Right lobe of liver (tissue), 6 donors: ENCODE results near the gene PRR29. TPM values are rescaled to one million over a fixed set of nuclear protein-coding genes. Genes with fewer than 3 reads are reported as not detected.
A peak's percentile ranks its signal among the peaks of the same experiment; 100 is the strongest.

Experiments used
- ATAC-seq, 4 donors: fragments of 200-7000 bp; cut with Tn5 transposase; one replicate each; pipeline ENCODE4 v1.9.1; 2020; ENCODE audit warnings: mild to moderate bottlenecking in 4 of 4, moderate library complexity in 4 of 4
- DNase-seq, 3 donors: peaks; one replicate each; pipeline ENCODE4 v3.0.0-alpha.2; 2020
- H3K27ac ChIP-seq, 3 donors: fragments of 200-600 bp; one replicate each; pipeline ENCODE4 v1.8.0; 2022
- H3K27me3 ChIP-seq, 2 donors: fragments of 200-600 bp; one replicate each; pipeline ENCODE4 v1.8.0; 2022
- H3K36me3 ChIP-seq, 4 donors: fragments of 200-600 bp; sonication (generic) in 1 of 4; one replicate each; pipeline versions ENCODE4 v1.5.1 to v1.8.0; 2017 to 2022; ENCODE audit warnings: control low read depth in 1 of 4
- H3K4me1 ChIP-seq, 4 donors: fragments of 200-600 bp; sonication (generic) in 1 of 4; one replicate each; pipeline versions ENCODE4 v1.5.1 to v1.8.0; 2017 to 2022; ENCODE audit warnings: control low read depth in 1 of 4
- H3K4me3 ChIP-seq, 3 donors: fragments of 200-600 bp; one replicate each; pipeline ENCODE4 v1.8.0; 2022
- H3K9me3 ChIP-seq, 4 donors: fragments of 200-600 bp; sonication (generic) in 1 of 4; one replicate each; pipeline versions ENCODE4 v1.5.1 to v1.8.0; 2017 to 2022; ENCODE audit warnings: control low read depth in 1 of 4
- CTCF ChIP-seq, 4 donors: fragments of 200-600 bp in 3 of 4; fragments of 450-650 bp in 1 of 4; IDR thresholded peaks; one replicate each; pipeline versions ENCODE4 v1.5.1 to v1.8.0; 2016 to 2022; ENCODE audit warnings: antibody characterized with exemption in 4 of 4, mild to moderate bottlenecking in 2 of 4
- POLR2A ChIP-seq: fragments of 450-650 bp; IDR thresholded peaks from one replicate; pipeline ENCODE4 v1.6.1; 2017; ENCODE audit warnings: antibody characterized with exemption, mild to moderate bottlenecking
- WGBS: methylation state at CpG from one replicate; pipeline ENCODE4 v1.1.6; 2018; ENCODE audit warnings: low coverage, low lambda C conversion rate; ENCODE audit not compliant: insufficient coverage; ENCODE audit errors: missing lambda C conversion rate; 5-methylcytosine and 5-hydroxymethylcytosine counted together
- intact Hi-C, 2 donors: fragments of 100-400 bp; cut with DNase I; formaldehyde crosslinking; loops; one replicate each; pipeline versions ENCODE4 v1.11.2 to v1.14.1; 2022
- total RNA-seq, 6 experiments: library from RNA; depleted of rRNA in 2 of 6; stranded (reverse); fragments of >200 nt in 2 of 6; fragmentation: NEBNext Ultra II Directional in 3 of 6; extraction: Animal tissue kit (Norgen Biotek cat#: 25700) in 3 of 6; gene quantifications; one replicate each; pipeline versions ENCODE4 v1.1.0 to v1.2.4, GENCODE V29; 2016 to 2023
- donor health status: DM: no; HTN: yes; CAD: no.
- donor health status: DM: no; HTN: no; CAD: no.
- donor health status: DM: no; HTN: no; CAD: no.
- donor health status: DM: no; HTN: yes; CAD: no.
- donor health status: DM: no; HTN: yes; CAD: no.

The PRR29 gene
- total RNA-seq, 6 experiments from 2014 or later: 0.07 to 0.33 (median 0.12) TPM; not detected in 3

- no peak within 1 kb of the TSS for H3K4me3 ChIP-seq
- no peak within 1 kb of the TSS for H3K27ac ChIP-seq
- H3K9me3 ChIP-seq: no peaks in the 10 kb centered on the region
- 83% methylated on average over 1 of the region's 14 CpGs for WGBS
- intact Hi-C loops: no loop called here
- no peaks in the 10 kb centered on the region for H3K4me1 ChIP-seq
- TF ChIP-seq CTCF (IDR thresholded peaks at IDR 0.05): no peak
- no peak for TF ChIP-seq POLR2A
- DNase-seq (no peak), ATAC-seq (peak in 1 of 4 donors; percentile 14)
- H3K36me3 ChIP-seq: no peaks in the 10 kb centered on the region
- H3K27me3 ChIP-seq: no peaks in the 10 kb centered on the region
Measured at GRCh38 chr17:63972796-63973195, 25.4 kb upstream of the PRR29 start, which contains the start of gene SCN4A. TSS of gene SCN4A (minus strand) at chr17:63972918. CDS start at chr17:63972841, 77 bp downstream.

- Histone ChIP-seq H3K27ac (no peak overlapping the region), H3K4me1 (no peaks in the 10 kb centered on the region), H3K27me3 (no peaks in the 10 kb centered on the region), H3K4me3 (no peak overlapping the region), H3K9me3 (no peaks in the 10 kb centered on the region), H3K36me3 (no peaks in the 10 kb centered on the region)
- DNase-seq: no peak
- 84% methylated on average over 5 of the region's 6 CpGs for WGBS
- intact Hi-C loops: no loop called here
- TF ChIP-seq POLR2A: no peak
- TF ChIP-seq CTCF (IDR thresholded peaks at IDR 0.05): no peak
- ATAC-seq: no peak
Measured at GRCh38 chr17:63973247-63973646, 24.9 kb upstream of the PRR29 start.

- Histone ChIP-seq H3K27me3 (no peaks in the 10 kb centered on the region), H3K4me3 (no peak overlapping the region), H3K4me1 (no peaks in the 10 kb centered on the region), H3K36me3 (no peaks in the 10 kb centered on the region), H3K27ac (no peak overlapping the region), H3K9me3 (no peaks in the 10 kb centered on the region)
- ATAC-seq (peak in 1 of 4 donors; percentile 23), DNase-seq (no peak)
- TF ChIP-seq POLR2A (no peak), CTCF (IDR thresholded peaks at IDR 0.05) (no peak)
- WGBS: 57% methylated on average over 1 of the region's 12 CpGs
- intact Hi-C loops: no loop called here
Measured at GRCh38 chr17:63973930-63974593, 24.1 kb upstream of the PRR29 start.

GRCh38 chr17:63974594-63975192, 23.5 kb upstream of the PRR29 start:
- no peak for DNase-seq
- 64% methylated on average over 10 of the region's 10 CpGs for WGBS
- TF ChIP-seq CTCF (IDR thresholded peaks at IDR 0.05) (no peak), POLR2A (no peak)
- no peaks in the 10 kb centered on the region for H3K36me3 ChIP-seq
- H3K4me3 ChIP-seq: no peak overlapping the region
- H3K27ac ChIP-seq: no peak overlapping the region
- no peaks in the 10 kb centered on the region for H3K9me3 ChIP-seq
- no peaks in the 10 kb centered on the region for H3K27me3 ChIP-seq
- no peak for ATAC-seq
- H3K4me1 ChIP-seq: no peaks in the 10 kb centered on the region
- intact Hi-C loops: no loop called here
